WTC11 (cell line): ENCODE data around the gene TACSTD2. TPM values are rescaled to one million over a fixed set of nuclear protein-coding genes. Genes with fewer than 3 reads are reported as not detected.

Experiments used
- ATAC-seq: fragments of 200-7000 bp; cut with Tn5 transposase; 2 replicates; pipeline ENCODE4 v1.10.0; 2021; ENCODE audit warnings: mild to moderate bottlenecking, moderate library complexity
- CTCF ChIA-PET: fragments of 300-600 bp; sonication (Branson Sonifier 250); formaldehyde crosslinking; loops from one replicate; lab custom pipeline; 2021; ENCODE audit warnings: antibody characterized with exemption; lab: Charles Lee
- POLR2A ChIA-PET: fragments of 350-600 bp; sonication (Branson Sonifier 250); formaldehyde crosslinking; loops from one replicate; lab custom pipeline; 2021; ENCODE audit warnings: antibody characterized with exemption; lab: Charles Lee
- DNase-seq: peaks from one replicate; pipeline ENCODE4 v3.0.0; 2021; ENCODE audit warnings: low spot score
- H3K27ac Mint-ChIP-seq: 2 replicates; pipeline ENCODE4 v1.8.0; 2021; ENCODE audit warnings: mixed read lengths
- H3K27me3 Mint-ChIP-seq: 2 replicates; pipeline ENCODE4 v1.8.0; 2021; ENCODE audit warnings: low read depth, mild to moderate bottlenecking, moderate library complexity, mixed read lengths
- H3K36me3 Mint-ChIP-seq: 2 replicates; pipeline ENCODE4 v1.8.0; 2021; ENCODE audit warnings: mixed read lengths
- H3K4me1 Mint-ChIP-seq: 2 replicates; pipeline ENCODE4 v1.8.0; 2022; ENCODE audit warnings: mixed read lengths
- H3K4me3 Mint-ChIP-seq: 2 replicates; pipeline ENCODE4 v1.8.0; 2021; ENCODE audit warnings: mild to moderate bottlenecking, moderate library complexity, mixed read lengths
- H3K9me3 Mint-ChIP-seq: 2 replicates; pipeline ENCODE4 v1.8.0; 2021; ENCODE audit warnings: mixed read lengths
- AFF4 ChIP-seq: sonication (generic); formaldehyde crosslinking; IDR thresholded peaks from 2 replicates; pipeline ENCODE4 v1.8.1; 2023; ENCODE audit warnings: mild to moderate bottlenecking, missing genetic modification reagents, borderline replicate concordance
- ETV6 ChIP-seq: sonication (generic); formaldehyde crosslinking; IDR thresholded peaks from 2 replicates; pipeline ENCODE4 v1.8.1; 2022; ENCODE audit warnings: mild to moderate bottlenecking, missing genetic modification reagents
- IRF2 ChIP-seq: sonication (generic); formaldehyde crosslinking; IDR thresholded peaks from 2 replicates; pipeline ENCODE4 v1.8.0; 2022; ENCODE audit warnings: low read depth, missing genetic modification reagents, borderline replicate concordance
- PRDM15 ChIP-seq: sonication (generic); formaldehyde crosslinking; IDR thresholded peaks from 2 replicates; pipeline ENCODE4 v1.8.0; 2022; ENCODE audit warnings: missing genetic modification reagents
- ZBTB43 ChIP-seq: sonication (generic); formaldehyde crosslinking; IDR thresholded peaks from 2 replicates; pipeline ENCODE4 v1.8.1; 2023; ENCODE audit warnings: mild to moderate bottlenecking, missing genetic modification reagents
- ZNF281 ChIP-seq: sonication (generic); formaldehyde crosslinking; IDR thresholded peaks from 2 replicates; pipeline ENCODE4 v1.8.0; 2023; ENCODE audit warnings: mild to moderate bottlenecking, missing genetic modification reagents
- total RNA-seq: library from RNA; stranded (reverse); gene quantifications from 3 replicates; pipeline ENCODE4 v1.2.3, GENCODE V29; 2021

Gene TACSTD2
- total RNA-seq, 1 experiment from 2014 or later: 0.50 TPM

- POLR2A ChIA-PET: no interaction called here
- H3K4me1 Mint-ChIP-seq: peaks cover 15% of the 10 kb centered on the region
- no peak overlapping the region for H3K27ac Mint-ChIP-seq
- ATAC-seq (no peak), DNase-seq (no peak)
- no peaks in the 10 kb centered on the region for H3K27me3 Mint-ChIP-seq
- H3K9me3 Mint-ChIP-seq: no peaks in the 10 kb centered on the region
- no peak overlapping the region for H3K4me3 Mint-ChIP-seq
- no peaks in the 10 kb centered on the region for H3K36me3 Mint-ChIP-seq
- TF ChIP-seq IRF2: no peak
- CTCF ChIA-PET: interaction anchor here (0.7 to 0.9 kb wide), 2 partner anchors 68 to 109 kb away, joined by 3 read pairs; no protein-coding TSS in a partner anchor
Measured at GRCh38 chr1:58543260-58543659, 33.8 kb downstream of the TACSTD2 start.

- H3K27me3 Mint-ChIP-seq: no peaks in the 10 kb centered on the region
- CTCF ChIA-PET: no interaction called here
Measured at GRCh38 chr1:58539553-58539952, 37.5 kb downstream of the TACSTD2 start.

More at GRCh38 chr1:58539553-58539952, 37.5 kb downstream of the TACSTD2 start:
- Mint-ChIP-seq H3K27ac (no peak overlapping the region), H3K4me3 (no peak overlapping the region), H3K4me1 (no peaks in the 10 kb centered on the region), H3K9me3 (no peaks in the 10 kb centered on the region), H3K36me3 (no peaks in the 10 kb centered on the region)
- POLR2A ChIA-PET: no interaction called here
- no peak for ATAC-seq
- no peak for DNase-seq
- TF ChIP-seq AFF4 (no peak), ETV6 (CRISPR knock-in tag) (no peak), ZNF281 (no peak), PRDM15 (CRISPR knock-in tag) (no peak), ZBTB43 (CRISPR knock-in tag) (no peak)
